Measurements from ENCODE around the gene ABCA8.

The ABCA8 gene

DNA sequence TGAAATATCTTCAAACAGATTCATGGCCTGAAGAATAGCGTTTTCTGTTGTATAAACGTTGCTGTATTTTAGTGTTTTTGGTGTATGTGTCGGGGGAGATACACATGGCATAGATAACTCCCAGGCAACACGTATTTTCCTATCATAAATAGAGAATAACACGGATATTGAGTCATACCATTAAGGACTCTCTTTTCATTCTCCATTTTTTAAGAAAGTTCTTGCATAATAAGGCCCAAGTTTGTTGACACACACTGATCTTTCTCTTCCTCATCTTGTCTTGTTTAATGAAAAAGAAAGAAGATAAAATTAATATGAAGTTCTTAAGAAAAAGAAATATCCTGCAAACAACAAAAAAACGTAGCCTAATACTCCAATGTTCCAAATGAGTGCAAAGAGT is 13.4 kb downstream of the ABCA8 start:
- no peak for DNase-seq

DNA sequence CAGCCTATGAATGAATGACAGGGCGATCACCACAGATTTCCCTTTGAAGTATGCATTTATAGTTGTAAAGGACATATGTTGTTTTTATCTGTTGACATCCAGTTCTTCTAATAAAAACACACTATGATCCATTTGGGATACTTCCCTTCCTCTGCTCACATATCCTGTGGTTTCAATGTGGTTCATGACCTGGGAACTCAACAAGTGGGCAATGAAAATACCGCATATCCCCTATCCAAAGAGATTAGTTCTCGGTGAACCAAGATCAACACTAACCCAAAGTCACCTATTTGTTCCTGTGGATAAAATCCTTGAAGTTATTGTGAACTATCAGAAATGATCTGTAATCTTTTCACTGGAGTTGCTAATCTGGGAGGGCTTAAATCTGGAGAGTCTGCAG is 16.0 kb downstream of the ABCA8 start:
- DNase-seq = no peak

DNA sequence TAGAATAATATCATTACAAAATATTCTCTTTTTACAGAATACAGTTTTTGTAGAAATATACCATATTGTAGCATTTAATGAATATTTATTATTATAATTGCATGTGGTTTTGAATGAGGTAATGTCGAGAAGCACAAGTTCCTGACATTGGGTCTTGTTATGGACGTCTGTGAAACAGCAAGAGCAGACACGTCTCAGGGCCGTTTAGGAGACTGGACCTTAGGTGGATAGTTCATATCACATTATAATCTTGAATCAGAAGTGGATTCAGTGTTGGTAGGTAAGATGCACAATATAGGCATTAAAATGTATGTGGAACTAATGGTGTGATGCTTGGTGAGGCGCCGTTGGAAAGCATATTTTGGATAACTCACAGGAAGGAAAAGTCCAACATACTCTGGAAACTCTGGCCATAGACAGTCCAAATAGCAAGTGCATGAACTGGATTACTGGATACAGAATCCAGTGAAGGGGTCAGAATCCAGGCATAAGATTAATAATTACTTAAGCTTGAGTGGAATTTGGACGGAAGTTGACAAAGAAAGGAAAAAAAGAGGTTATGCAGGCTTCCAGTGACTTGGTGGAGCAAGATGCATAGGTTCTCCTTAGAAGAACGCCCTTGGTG is 17.2 kb downstream of the ABCA8 start:
- DNase-seq = no peak

DNA sequence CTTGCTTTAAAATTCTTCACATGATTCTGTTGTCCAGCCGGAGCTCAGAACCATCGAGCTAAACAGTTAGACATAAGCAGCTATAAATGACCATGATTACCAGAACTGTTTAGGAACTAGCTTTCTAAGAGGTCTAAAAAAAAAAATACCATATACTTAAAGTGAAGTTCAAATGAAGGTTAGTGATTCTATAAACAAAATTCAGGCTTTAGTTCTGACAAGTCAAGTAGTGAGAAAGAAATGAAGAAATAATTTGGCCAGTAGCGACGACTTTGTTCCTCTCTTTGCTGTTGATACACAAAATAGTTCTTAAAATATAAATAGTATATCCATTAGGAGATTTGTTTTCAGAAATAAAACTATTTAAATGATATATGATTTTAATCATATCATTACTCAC is 27.7 kb downstream of the ABCA8 start:
- no peak for DNase-seq

GRCh38 chr17:68924793-68925720 is 30.1 kb downstream of the ABCA8 start:
- no peak for DNase-seq

DNA sequence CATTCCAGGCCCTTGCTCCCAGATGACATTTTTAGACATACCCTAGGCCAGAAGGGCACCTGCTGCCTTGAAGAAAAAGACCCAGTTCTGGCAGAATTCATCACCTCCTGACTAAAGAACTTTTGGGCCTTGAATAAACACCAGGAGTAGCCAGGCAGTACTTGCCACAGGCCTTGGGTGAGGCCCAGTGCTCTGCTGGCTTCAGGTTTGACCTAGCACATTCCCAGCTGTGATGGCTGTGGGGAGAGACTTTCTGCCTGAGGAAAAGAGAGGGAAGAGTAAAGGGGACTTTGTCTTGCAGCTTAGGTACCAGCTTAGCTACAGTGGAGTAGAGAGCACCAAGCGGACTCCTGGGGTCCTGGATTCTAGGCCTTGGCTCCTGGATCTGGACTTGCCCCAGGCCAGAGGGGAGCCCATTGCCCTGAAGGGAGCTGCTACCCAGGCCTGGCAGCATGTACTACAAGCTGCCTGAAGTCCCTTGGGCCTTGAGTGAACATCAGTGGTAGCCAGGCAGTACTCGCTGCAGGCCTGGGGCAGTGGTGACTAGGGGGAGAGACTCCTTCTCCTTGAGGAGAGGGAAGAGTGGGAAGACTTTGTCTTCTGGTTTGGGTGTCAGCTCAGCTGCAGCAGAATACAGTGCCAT is 44.3 kb downstream of the ABCA8 start:
- no peak for DNase-seq

DNA sequence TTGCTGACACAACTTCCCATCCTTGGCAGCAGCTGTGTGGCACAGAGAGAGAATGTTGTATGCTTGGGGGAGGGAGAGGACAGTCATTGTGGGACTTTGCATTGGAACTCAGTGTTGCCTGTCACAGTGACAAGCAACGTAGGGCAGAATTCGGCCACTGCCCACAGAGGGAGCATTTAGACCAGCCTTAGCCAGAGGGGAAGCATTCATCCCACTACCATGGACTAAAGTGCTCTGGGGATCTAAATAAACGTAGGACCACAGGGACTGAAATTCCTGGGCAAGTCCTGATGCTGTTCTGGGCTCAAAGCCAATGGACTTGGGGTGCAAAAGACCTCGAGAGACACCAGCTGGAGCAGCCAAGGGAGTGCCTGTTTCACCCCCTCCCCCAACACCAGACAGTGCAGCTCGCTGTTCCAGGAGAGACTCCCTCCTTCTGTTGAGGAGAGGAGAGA is 44.9 kb downstream of the ABCA8 start:
- no peak for DNase-seq

GRCh38 chr17:68909066-68909465 is 46.1 kb downstream of the ABCA8 start:
- DNase-seq = no peak

GRCh38 chr17:68908045-68908444 is 47.1 kb downstream of the ABCA8 start:
- DNase-seq = no peak

- no peak for DNase-seq
These were observed 48.6 kb downstream of the ABCA8 start for GRCh38 chr17:68906638-68907037.

DNA sequence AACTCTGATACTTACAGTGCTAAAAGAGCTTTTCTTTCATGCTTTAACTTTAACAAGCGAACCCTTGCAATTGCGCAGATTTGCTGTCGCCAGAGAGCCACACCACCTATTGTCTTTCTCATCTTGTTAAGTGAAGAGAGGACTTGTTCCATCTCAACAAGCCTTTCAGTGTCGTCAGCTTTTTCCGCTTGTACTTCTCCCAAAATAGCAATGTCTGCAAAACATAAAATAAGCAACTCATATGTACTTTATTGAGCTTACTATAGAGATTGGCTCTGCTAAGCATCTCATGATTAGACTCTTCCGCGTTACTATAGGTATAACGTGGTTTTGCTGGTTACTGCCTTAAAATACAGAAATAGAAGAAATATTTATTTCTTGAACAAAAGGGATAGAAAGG is 51.9 kb downstream of the ABCA8 start:
- DNase-seq = no peak

- DNase-seq = no peak
These were observed 57.6 kb downstream of the ABCA8 start for GRCh38 chr17:68897557-68897956.

GRCh38 chr17:68892658-68893057 is 62.5 kb downstream of the ABCA8 start:
- no peak for DNase-seq

DNA sequence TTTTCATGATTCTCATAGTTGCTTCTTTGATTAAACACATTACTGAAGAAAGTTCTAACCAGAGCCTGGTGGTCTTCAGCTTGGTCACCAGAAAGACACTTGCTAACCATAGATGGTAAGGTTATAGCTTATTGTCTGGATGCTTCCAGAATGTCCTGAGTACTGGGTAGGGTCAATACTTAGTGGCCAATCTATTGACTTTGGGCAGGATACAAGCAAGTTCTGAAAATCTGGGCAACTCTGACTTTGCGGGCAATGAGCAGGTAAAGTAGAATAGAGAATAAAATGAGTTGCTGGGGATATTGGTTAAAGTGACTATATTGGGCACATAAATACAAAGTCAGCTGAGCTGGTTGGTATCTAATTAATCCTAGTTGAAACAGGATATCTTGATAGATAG is 63.0 kb downstream of the ABCA8 start:
- no peak for DNase-seq

- no peak for DNase-seq
These were observed 68.8 kb downstream of the ABCA8 start for GRCh38 chr17:68886401-68886800.

GRCh38 chr17:68884888-68885287 is 70.3 kb downstream of the ABCA8 start:
- DNase-seq = no peak

DNA sequence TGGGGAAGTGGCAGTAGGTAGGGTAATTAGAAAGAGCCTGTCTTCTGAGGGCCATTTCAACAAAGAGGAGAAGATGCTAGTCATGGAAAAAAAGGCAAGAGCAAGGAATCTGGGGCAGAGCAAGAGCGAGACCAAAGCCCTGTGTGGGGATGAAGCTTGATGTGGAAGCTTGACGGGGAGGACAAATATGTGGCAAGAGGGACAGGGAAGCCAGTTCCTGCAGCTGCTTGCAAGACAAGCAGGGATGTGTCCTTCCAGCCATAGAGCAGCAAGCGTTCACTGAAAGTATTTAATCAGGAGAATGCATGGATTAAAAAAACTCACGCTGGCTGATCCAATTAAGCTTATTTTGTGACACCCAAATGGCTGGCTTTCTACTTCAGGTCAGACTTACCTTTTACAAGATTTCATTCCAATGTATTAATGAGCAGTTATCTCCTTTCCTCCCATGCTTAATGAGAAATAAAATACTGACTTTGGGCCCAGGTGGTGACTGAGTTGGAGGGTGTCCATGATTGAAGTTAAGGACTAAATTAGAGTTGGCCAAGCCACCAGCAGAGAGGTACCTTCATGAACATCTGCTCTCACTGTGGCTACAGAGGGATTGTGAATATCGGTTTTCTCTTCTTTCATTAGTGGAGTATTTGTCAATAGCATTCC is 76.8 kb downstream of the ABCA8 start:
- no peak for DNase-seq

DNA sequence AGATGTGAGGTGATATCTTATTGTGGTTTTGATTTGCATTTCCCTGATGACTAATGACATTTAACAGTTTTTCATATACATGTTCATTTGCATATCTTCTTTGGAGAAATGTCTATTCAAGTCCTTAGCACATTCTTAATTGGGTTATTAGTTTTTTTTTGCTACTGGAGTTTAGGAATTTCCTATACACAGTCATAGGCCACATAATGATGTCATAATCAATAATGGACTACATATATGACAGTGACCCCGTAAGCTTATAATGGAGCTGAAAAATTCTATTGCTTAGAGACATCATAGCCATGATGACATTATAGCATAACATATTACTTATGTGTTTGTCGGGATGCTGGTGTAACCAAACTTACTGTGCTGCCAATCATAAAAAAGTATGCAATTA is 83.7 kb downstream of the ABCA8 start:
- no peak for DNase-seq

- no peak for DNase-seq
These were observed 84.2 kb downstream of the ABCA8 start for GRCh38 chr17:68870976-68871375.

GRCh38 chr17:68870161-68870826 is 84.9 kb downstream of the ABCA8 start:
- no peak for DNase-seq

DNA sequence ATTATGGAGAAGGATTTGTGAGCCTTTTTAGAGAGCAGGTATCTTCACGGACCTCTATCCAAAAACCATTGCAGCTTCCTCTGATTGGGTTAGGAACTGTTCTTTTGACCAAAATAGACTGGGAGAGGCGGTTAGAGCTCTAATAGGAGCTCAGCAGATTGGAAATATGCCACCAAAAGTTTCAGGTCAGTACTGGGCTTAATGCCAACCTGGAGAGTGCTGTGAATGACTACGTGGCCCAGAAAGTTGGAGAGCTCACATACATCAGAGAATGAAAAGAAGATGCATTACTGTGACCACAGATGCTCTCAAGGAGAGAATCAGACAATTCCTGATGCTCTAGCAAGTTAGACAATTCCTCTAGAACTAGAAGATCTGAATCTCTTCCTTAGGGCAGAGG is 86.5 kb downstream of the ABCA8 start:
- no peak for DNase-seq

DNA sequence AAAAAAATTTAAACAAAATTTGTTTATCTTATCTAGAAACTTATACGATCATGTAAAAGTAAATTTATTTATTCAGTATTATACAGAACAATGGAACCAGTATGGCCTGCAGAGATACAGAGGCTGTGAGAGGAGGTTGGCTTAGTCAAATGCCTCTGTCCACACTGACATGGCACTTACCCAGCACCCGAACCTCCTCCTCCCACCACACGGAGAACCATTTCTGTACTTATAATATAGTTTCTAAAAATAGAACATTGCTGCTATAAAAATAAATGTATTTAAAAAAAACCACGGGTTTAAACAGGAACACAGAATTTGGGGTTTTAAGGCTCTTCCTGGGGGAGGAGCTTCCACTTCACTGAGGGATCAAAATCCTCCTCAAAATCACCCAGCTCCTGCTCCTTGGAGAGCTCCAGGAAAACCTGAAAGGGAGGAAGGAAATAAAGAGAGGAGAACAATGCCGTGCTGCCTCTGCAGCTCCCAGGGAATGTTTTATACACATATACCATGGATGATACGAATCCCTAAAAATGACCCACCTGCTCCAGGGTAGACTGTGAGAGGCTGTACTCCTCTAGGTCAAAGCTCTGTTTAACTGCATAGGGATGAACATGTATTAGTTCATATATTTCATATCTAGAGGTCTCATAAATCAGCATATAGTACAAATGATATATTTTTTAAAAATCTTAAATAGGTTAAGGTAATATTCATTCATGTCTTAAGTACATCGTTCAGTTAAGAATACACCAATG is 87.3 kb downstream of the ABCA8 start:
- no peak for DNase-seq

Data from stimulated activated CD4-positive, alpha-beta T cell treated with anti-CD3 and anti-CD28 coated beads, Interleukin-12 subunit alpha, Interleukin-12 subunit beta, amount 100 ng/mL, for 4 hours (primary cell).